Measurements from ENCODE around the gene CCDC88C.

Gene CCDC88C

GRCh38 chr14:91331721-91332120, 85.9 kb downstream of the CCDC88C start:
- in situ Hi-C loops (cut with HindIII; ENCODE audit: low sequenced_read_pairs): no loop called here

GRCh38 chr14:91330856-91331255, 86.8 kb downstream of the CCDC88C start:
- in situ Hi-C loops (cut with HindIII; ENCODE audit: low sequenced_read_pairs): no loop called here

GRCh38 chr14:91330096-91330696, 87.4 kb downstream of the CCDC88C start:
- in situ Hi-C loops (cut with HindIII; ENCODE audit: low sequenced_read_pairs): no loop called here

- in situ Hi-C loops (cut with HindIII; ENCODE audit: low sequenced_read_pairs): loop anchor here (5.0 kb wide), 1 partner anchor 93 kb away; no protein-coding TSS in a partner anchor
Measured at GRCh38 chr14:91329486-91330014, 88.1 kb downstream of the CCDC88C start.

GRCh38 chr14:91328313-91329050, 89.1 kb downstream of the CCDC88C start:
- in situ Hi-C loops (cut with HindIII; ENCODE audit: low sequenced_read_pairs): loop anchor here (5.0 kb wide), 1 partner anchor 94 kb away; no protein-coding TSS in a partner anchor

GRCh38 chr14:91327661-91328312, 89.8 kb downstream of the CCDC88C start:
- in situ Hi-C loops (cut with HindIII; ENCODE audit: low sequenced_read_pairs): loop anchor here (5.0 kb wide), 1 partner anchor 95 kb away; no protein-coding TSS in a partner anchor

GRCh38 chr14:91327250-91327595, 90.4 kb downstream of the CCDC88C start:
- in situ Hi-C loops (cut with HindIII; ENCODE audit: low sequenced_read_pairs): loop anchor here (5.0 kb wide), 1 partner anchor 95 kb away; no protein-coding TSS in a partner anchor

- in situ Hi-C loops (cut with HindIII; ENCODE audit: low sequenced_read_pairs): loop anchor here (5.0 kb wide), 1 partner anchor 96 kb away; no protein-coding TSS in a partner anchor
Measured at GRCh38 chr14:91326514-91327249, 90.9 kb downstream of the CCDC88C start.

- in situ Hi-C loops (cut with HindIII; ENCODE audit: low sequenced_read_pairs): loop anchor here (5.0 kb wide), 1 partner anchor 97 kb away; no protein-coding TSS in a partner anchor
Measured at GRCh38 chr14:91324606-91325575, 92.7 kb downstream of the CCDC88C start.

GRCh38 chr14:91323671-91324605, 93.7 kb downstream of the CCDC88C start:
- in situ Hi-C loops (cut with HindIII; ENCODE audit: low sequenced_read_pairs): no loop called here

GRCh38 chr14:91323031-91323430, 94.6 kb downstream of the CCDC88C start:
- in situ Hi-C loops (cut with HindIII; ENCODE audit: low sequenced_read_pairs): no loop called here

- in situ Hi-C loops (cut with HindIII; ENCODE audit: low sequenced_read_pairs): no loop called here
Measured at GRCh38 chr14:91322623-91323022, 95.0 kb downstream of the CCDC88C start.

GRCh38 chr14:91321131-91321530, 96.5 kb downstream of the CCDC88C start:
- in situ Hi-C loops (cut with HindIII; ENCODE audit: low sequenced_read_pairs): no loop called here

GRCh38 chr14:91320266-91320665, 97.4 kb downstream of the CCDC88C start:
- in situ Hi-C loops (cut with HindIII; ENCODE audit: low sequenced_read_pairs): no loop called here

GRCh38 chr14:91318911-91319310, 98.7 kb downstream of the CCDC88C start:
- in situ Hi-C loops (cut with HindIII; ENCODE audit: low sequenced_read_pairs): no loop called here

- in situ Hi-C loops (cut with HindIII; ENCODE audit: low sequenced_read_pairs): no loop called here
Measured at GRCh38 chr14:91317381-91318308, 100.0 kb downstream of the CCDC88C start.

GRCh38 chr14:91316761-91317160, 100.9 kb downstream of the CCDC88C start:
- in situ Hi-C loops (cut with HindIII; ENCODE audit: low sequenced_read_pairs): no loop called here

Data from endothelial cell of hepatic sinusoid (primary cell).